Liver (tissue), 9 donors: ENCODE measurements around the gene PPM1E. TPM values are rescaled to one million over a fixed set of nuclear protein-coding genes. Genes with fewer than 3 reads are reported as not detected.

Experiments used
- DNase-seq: peaks from one replicate; pipeline ENCODE4 v3.0.0-alpha.2; 2017; ENCODE audit warnings: low spot score
- H3K27ac ChIP-seq, 2 donors: one replicate each; pipeline ENCODE4 v1.7.0; 2013; ENCODE audit warnings: inconsistent platforms in 2 of 2, low read length in 2 of 2, control low read depth in 1 of 2, low read depth in 1 of 2, mild to moderate bottlenecking in 1 of 2
- H3K27me3 ChIP-seq, 4 donors: one replicate each; pipeline versions ENCODE4 v1.6.1 to v1.7.0; 2013; ENCODE audit warnings: low read length in 3 of 4, inconsistent platforms in 1 of 4, mild to moderate bottlenecking in 1 of 4, moderate library complexity in 1 of 4; ENCODE audit not compliant: control insufficient read depth in 4 of 4, insufficient read depth in 4 of 4
- H3K36me3 ChIP-seq, 4 donors: one replicate each; pipeline versions ENCODE4 v1.6.1 to v1.7.0; 2013; ENCODE audit warnings: low read length in 3 of 4, mild to moderate bottlenecking in 3 of 4, low read depth in 1 of 4, moderate library complexity in 1 of 4; ENCODE audit not compliant: control insufficient read depth in 4 of 4, insufficient read depth in 3 of 4
- H3K4me1 ChIP-seq, 4 donors: one replicate each; pipeline versions ENCODE4 v1.6.1 to v1.7.0; 2013; ENCODE audit warnings: low read length in 3 of 4, mild to moderate bottlenecking in 3 of 4, moderate library complexity in 1 of 4; ENCODE audit not compliant: control insufficient read depth in 4 of 4, insufficient read depth in 4 of 4
- H3K4me3 ChIP-seq, 3 donors: one replicate each; pipeline versions ENCODE4 v1.6.1 to v1.7.0; 2013; ENCODE audit warnings: low read length in 3 of 3, control low read depth in 1 of 3, low read depth in 1 of 3, mild to moderate bottlenecking in 1 of 3
- H3K9ac ChIP-seq, 2 donors: one replicate each; pipeline ENCODE4 v1.7.0; 2013; ENCODE audit warnings: low read length in 2 of 2, mild to moderate bottlenecking in 2 of 2, moderate library complexity in 2 of 2, control low read depth in 1 of 2, low read depth in 1 of 2
- H3K9me3 ChIP-seq, 4 donors: one replicate each; pipeline versions ENCODE4 v1.6.1 to v1.7.0; 2013; ENCODE audit warnings: low read length in 3 of 4; ENCODE audit not compliant: control insufficient read depth in 4 of 4
- CTCF ChIP-seq: fragments of 150-350 bp; IDR thresholded peaks from 2 replicates; pipeline ENCODE4 v1.5.1; 2017; ENCODE audit warnings: improper control_type of control experiment, low read depth, low read length; ENCODE audit not compliant: missing input control
- EGR1 ChIP-seq, 2 donors: IDR thresholded peaks; 2 replicates each; pipeline ENCODE4 v1.6.1; 2016 to 2018; ENCODE audit warnings: antibody characterized with exemption in 2 of 2, low read depth in 2 of 2
- FOXA1 ChIP-seq: IDR thresholded peaks from 2 replicates; pipeline ENCODE4 v1.6.1; 2016; ENCODE audit warnings: antibody characterized with exemption
- GABPA ChIP-seq, 2 donors: IDR thresholded peaks in 1 of 2; conservative IDR thresholded peaks in 1 of 2; 2 replicates each; pipeline ENCODE4 v1.6.1; 2016; ENCODE audit warnings: antibody characterized with exemption in 2 of 2, mild to moderate bottlenecking in 1 of 2, moderate library complexity in 1 of 2
- HNF4A ChIP-seq, 2 donors: conservative IDR thresholded peaks; 2 replicates each; pipeline ENCODE4 v1.6.1; 2016; ENCODE audit warnings: antibody characterized with exemption in 2 of 2, mild to moderate bottlenecking in 2 of 2
- HNF4G ChIP-seq: IDR thresholded peaks from 2 replicates; pipeline ENCODE4 v1.6.1; 2016; ENCODE audit warnings: antibody characterized with exemption
- JUND ChIP-seq, 2 donors: IDR thresholded peaks; 2 replicates each; pipeline ENCODE4 v1.6.1; 2016; ENCODE audit warnings: antibody characterized with exemption in 2 of 2
- NR2F2 ChIP-seq: IDR thresholded peaks from 2 replicates; pipeline ENCODE4 v1.6.1; 2016; ENCODE audit warnings: antibody characterized with exemption
- RAD21 ChIP-seq, 2 donors: IDR thresholded peaks; 2 replicates each; pipeline ENCODE4 v1.6.1; 2016; ENCODE audit warnings: antibody characterized with exemption in 2 of 2, mild to moderate bottlenecking in 2 of 2
- REST ChIP-seq: IDR thresholded peaks from 2 replicates; pipeline ENCODE4 v1.6.1; 2016; ENCODE audit warnings: antibody characterized with exemption, mild to moderate bottlenecking
- RXRA ChIP-seq, 2 donors: IDR thresholded peaks; 2 replicates each; pipeline ENCODE4 v1.6.1; 2017 to 2018; ENCODE audit warnings: antibody characterized with exemption in 2 of 2, mild to moderate bottlenecking in 1 of 2
- SP1 ChIP-seq: IDR thresholded peaks from 2 replicates; pipeline ENCODE4 v1.6.1; 2018; ENCODE audit warnings: antibody characterized with exemption, mild to moderate bottlenecking
- TAF1 ChIP-seq: conservative IDR thresholded peaks from 2 replicates; pipeline ENCODE4 v1.6.1; 2016; ENCODE audit warnings: antibody characterized with exemption, mild to moderate bottlenecking
- YY1 ChIP-seq: IDR thresholded peaks from 2 replicates; pipeline ENCODE4 v1.6.1; 2016; ENCODE audit warnings: antibody characterized with exemption, mild to moderate bottlenecking
- WGBS: extraction: QIAGEN DNeasy Blood & Tissue Kit; methylation state at CpG from one replicate; pipeline ENCODE4 v1.1.7; 2013; 5-methylcytosine and 5-hydroxymethylcytosine counted together
- polyA plus RNA-seq, 2 donors: library from polyadenylated mRNA; stranded (reverse) in 1 of 2; unstranded in 1 of 2; fragments of 200-250 nt in 1 of 2; fragments of >200 nt in 1 of 2; fragmentation: Nextera tagmentation in 1 of 2; extraction: Ambion mirVana in 1 of 2; gene quantifications; one replicate each; pipeline versions ENCODE4 v1.2.1 to v1.2.3, GENCODE V29; 2013 to 2015
- total RNA-seq, 2 donors: library from RNA; depleted of rRNA; stranded (reverse); fragments of >200 nt; gene quantifications; one replicate each; pipeline ENCODE4 v1.2.3, GENCODE V29; 2014
- TF ChIP-seq, protein P1 (sequence below): IDR thresholded peaks from 2 replicates; pipeline ENCODE4 v1.6.1; 2016; ENCODE audit warnings: antibody characterized with exemption
- TF ChIP-seq, protein P2 (sequence below): IDR thresholded peaks from 2 replicates; pipeline ENCODE4 v1.6.1; 2016; ENCODE audit warnings: antibody characterized with exemption
- TF ChIP-seq, protein P3 (sequence below): IDR thresholded peaks from 2 replicates; pipeline ENCODE4 v1.6.1; 2016; ENCODE audit warnings: antibody characterized with exemption
- donor health status: healthy.
- donor health status: healthy.
- donor health status: healthy.
- donor health status: healthy.
- donor health status: healthy.

The PPM1E gene
- total and polyA plus RNA-seq, 4 donors, result 0.25 to 0.61 (median 0.50) TPM; not detected in 1

DNA sequence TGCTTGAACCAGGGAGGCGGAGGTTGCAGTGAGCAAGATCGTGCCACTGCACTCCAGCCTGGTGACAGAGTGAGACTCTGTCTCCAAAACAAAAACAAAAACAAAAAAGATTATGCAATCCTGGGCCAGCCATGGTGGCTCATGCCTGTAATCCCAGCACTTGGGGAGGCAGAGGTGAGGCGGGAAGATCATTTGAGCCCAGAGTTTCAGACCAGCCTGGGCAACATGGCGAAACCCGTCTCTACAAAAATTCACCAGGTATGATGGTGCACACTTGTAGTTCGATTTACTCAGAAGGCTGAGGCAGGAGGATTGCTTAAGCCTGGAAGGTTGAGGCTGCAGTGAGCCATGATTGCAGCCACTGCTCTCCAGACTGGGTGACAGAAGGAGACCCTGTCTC is 109.6 kb downstream of the PPM1E start:
- 92% methylated on average over 6 of the region's 6 CpGs for WGBS
- peaks cover 0 to 4% (median 0%) of the 10 kb centered on the region in 4 donors for H3K9me3 ChIP-seq

GRCh38 chr17:58870747-58871146 is 115.1 kb downstream of the PPM1E start:
- no peak for TF ChIP-seq RXRA (IDR thresholded peaks at IDR 0.05)
- no peak for TF ChIP-seq HNF4A (conservative IDR thresholded peaks at IDR 0.05)
- TF ChIP-seq, protein P1, sequence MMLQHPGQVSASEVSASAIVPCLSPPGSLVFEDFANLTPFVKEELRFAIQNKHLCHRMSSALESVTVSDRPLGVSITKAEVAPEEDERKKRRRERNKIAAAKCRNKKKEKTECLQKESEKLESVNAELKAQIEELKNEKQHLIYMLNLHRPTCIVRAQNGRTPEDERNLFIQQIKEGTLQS, result no peak
- TF ChIP-seq SP1, result no peak
- TF ChIP-seq, protein P2, sequence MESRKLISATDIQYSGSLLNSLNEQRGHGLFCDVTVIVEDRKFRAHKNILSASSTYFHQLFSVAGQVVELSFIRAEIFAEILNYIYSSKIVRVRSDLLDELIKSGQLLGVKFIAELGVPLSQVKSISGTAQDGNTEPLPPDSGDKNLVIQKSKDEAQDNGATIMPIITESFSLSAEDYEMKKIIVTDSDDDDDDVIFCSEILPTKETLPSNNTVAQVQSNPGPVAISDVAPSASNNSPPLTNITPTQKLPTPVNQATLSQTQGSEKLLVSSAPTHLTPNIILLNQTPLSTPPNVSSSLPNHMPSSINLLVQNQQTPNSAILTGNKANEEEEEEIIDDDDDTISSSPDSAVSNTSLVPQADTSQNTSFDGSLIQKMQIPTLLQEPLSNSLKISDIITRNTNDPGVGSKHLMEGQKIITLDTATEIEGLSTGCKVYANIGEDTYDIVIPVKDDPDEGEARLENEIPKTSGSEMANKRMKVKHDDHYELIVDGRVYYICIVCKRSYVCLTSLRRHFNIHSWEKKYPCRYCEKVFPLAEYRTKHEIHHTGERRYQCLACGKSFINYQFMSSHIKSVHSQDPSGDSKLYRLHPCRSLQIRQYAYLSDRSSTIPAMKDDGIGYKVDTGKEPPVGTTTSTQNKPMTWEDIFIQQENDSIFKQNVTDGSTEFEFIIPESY, result no peak
- TF ChIP-seq JUND (IDR thresholded peaks at IDR 0.05), result no peak
- no peak for TF ChIP-seq FOXA1
- no peak for TF ChIP-seq YY1
- TF ChIP-seq HNF4G, result no peak
- TF ChIP-seq EGR1 (IDR thresholded peaks at IDR 0.05; ENCODE audit: low read depth in 2 of 2), result no peak
- no peak for TF ChIP-seq RAD21 (IDR thresholded peaks at IDR 0.05)
- TF ChIP-seq GABPA (IDR thresholded peaks at IDR 0.05 in 1 of 2, conservative IDR thresholded peaks at IDR 0.05 in 1 of 2), result no peak
- TF ChIP-seq, protein P3, sequence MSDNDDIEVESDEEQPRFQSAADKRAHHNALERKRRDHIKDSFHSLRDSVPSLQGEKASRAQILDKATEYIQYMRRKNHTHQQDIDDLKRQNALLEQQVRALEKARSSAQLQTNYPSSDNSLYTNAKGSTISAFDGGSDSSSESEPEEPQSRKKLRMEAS, result no peak
- TF ChIP-seq NR2F2, result no peak
- no peak for TF ChIP-seq TAF1
- no peak for TF ChIP-seq CTCF
- no peak overlapping the region for H3K27ac ChIP-seq
- no peak overlapping the region for H3K9ac ChIP-seq
- no peaks in the 10 kb centered on the region for H3K9me3 ChIP-seq
- no peaks in the 10 kb centered on the region for H3K4me1 ChIP-seq
- H3K27me3 ChIP-seq, result no peaks in the 10 kb centered on the region
- WGBS, result 90% methylated on average over 4 of the region's 4 CpGs
- H3K4me3 ChIP-seq, result no peak overlapping the region
- no peaks in the 10 kb centered on the region for H3K36me3 ChIP-seq
- no peak for DNase-seq

More for the DNA sequence above, 109.6 kb downstream of the PPM1E start:
- Histone ChIP-seq H3K36me3 (no peaks in the 10 kb centered on the region), H3K9ac (no peak overlapping the region), H3K27me3 (no peaks in the 10 kb centered on the region), H3K27ac (no peak overlapping the region), H3K4me1 (no peaks in the 10 kb centered on the region), H3K4me3 (no peak overlapping the region)
- DNase-seq, result no peak
- TF ChIP-seq NR2F2, result no peak
- TF ChIP-seq GABPA (IDR thresholded peaks at IDR 0.05 in 1 of 2, conservative IDR thresholded peaks at IDR 0.05 in 1 of 2), result no peak
- no peak for TF ChIP-seq REST
- TF ChIP-seq RAD21 (IDR thresholded peaks at IDR 0.05), result no peak
- TF ChIP-seq JUND (IDR thresholded peaks at IDR 0.05), result no peak
- TF ChIP-seq TAF1, result no peak
- TF ChIP-seq HNF4A (conservative IDR thresholded peaks at IDR 0.05), result no peak
